ENCODE results near the gene FCAR. TPM values are rescaled to one million over a fixed set of nuclear protein-coding genes. Genes with fewer than 3 reads are reported as not detected.
"Not testable (repeated sequence)": the region's sequence is repeated elsewhere in the genome, so short reads cannot be mapped to it uniquely, and the experiment has no call there.

Gene FCAR
- not detected for polyA plus RNA-seq (2012; ENCODE audit: insufficient read length, low read depth)

DNA sequence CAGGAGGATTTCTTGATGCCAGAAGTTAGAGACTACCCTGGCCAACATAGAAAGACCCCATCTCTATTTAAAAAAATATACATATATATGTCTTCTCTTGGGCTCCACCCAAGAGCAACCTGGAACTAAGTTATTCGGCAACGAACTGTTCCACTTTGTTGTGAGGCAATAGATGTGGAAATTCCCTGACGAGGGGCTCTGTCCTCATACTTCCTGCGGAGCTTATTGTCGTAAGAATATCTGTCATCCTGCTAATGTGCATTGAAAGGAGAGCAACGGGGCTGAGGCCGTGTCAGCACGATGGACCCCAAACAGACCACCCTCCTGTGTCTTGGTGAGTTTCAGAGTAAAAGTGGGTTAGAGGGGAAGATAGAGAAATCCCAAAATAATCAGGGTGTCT lies at the start of gene FCAR:
Gene FCAR, plus strand, starts transcription at position 246 of the 400 bp plus-strand sequence. Its CDS starts 55 bp downstream, at position 301.
- TF ChIP-seq POLR2AphosphoS5 (IDR thresholded peaks at IDR 0.05; ENCODE audit: low read depth, low read length) (no peak), REST (IDR thresholded peaks at IDR 0.05; ENCODE audit: insufficient read depth in 1 of 2, low read depth in 2 of 2, low read length in 2 of 2) (no peak), FOXP2 (optimal IDR thresholded peaks at IDR 0.05; ENCODE audit: borderline replicate concordance, extremely low read depth, extremely low read length, insufficient read depth) (no peak), SIN3A (IDR thresholded peaks at IDR 0.05; ENCODE audit: borderline replicate concordance, insufficient read depth, low read length) (no peak), TAF1 (IDR thresholded peaks at IDR 0.05; ENCODE audit: borderline replicate concordance, insufficient read depth, low read length) (no peak)

GRCh38 chr19:54832496-54832895 lies 41.5 kb upstream of the FCAR start, which contains the start of gene KIR2DS4:
KIR2DS4 (plus strand) TSS chr19:54832676.
- TF ChIP-seq SIN3A (IDR thresholded peaks at IDR 0.05; ENCODE audit: borderline replicate concordance, insufficient read depth, low read length); FOXP2 (optimal IDR thresholded peaks at IDR 0.05; ENCODE audit: borderline replicate concordance, extremely low read depth, extremely low read length, insufficient read depth); POLR2AphosphoS5 (IDR thresholded peaks at IDR 0.05; ENCODE audit: low read depth, low read length): not testable (repeated sequence)

- TF ChIP-seq SIN3A (IDR thresholded peaks at IDR 0.05; ENCODE audit: borderline replicate concordance, insufficient read depth, low read length); TAF1 (IDR thresholded peaks at IDR 0.05; ENCODE audit: borderline replicate concordance, insufficient read depth, low read length); POLR2AphosphoS5 (IDR thresholded peaks at IDR 0.05; ENCODE audit: low read depth, low read length): not testable (repeated sequence)
Measured at GRCh38 chr19:54850061-54850640, 23.9 kb upstream of the FCAR start, which contains the start of gene KIR3DL2. KIR3DL2 (plus strand) TSS chr19:54850443; CDS start chr19:54850476, 33 bp downstream.

- TF ChIP-seq POLR2AphosphoS5 (IDR thresholded peaks at IDR 0.05; ENCODE audit: low read depth, low read length) (no peak), SIN3A (IDR thresholded peaks at IDR 0.05; ENCODE audit: borderline replicate concordance, insufficient read depth, low read length) (no peak), FOXP2 (optimal IDR thresholded peaks at IDR 0.05; ENCODE audit: borderline replicate concordance, extremely low read depth, extremely low read length, insufficient read depth) (no peak), TAF1 (IDR thresholded peaks at IDR 0.05; ENCODE audit: borderline replicate concordance, insufficient read depth, low read length) (no peak), REST (IDR thresholded peaks at IDR 0.05; ENCODE audit: insufficient read depth in 1 of 2, low read depth in 2 of 2, low read length in 2 of 2) (no peak)
Measured at GRCh38 chr19:54850930-54851329, 23.1 kb upstream of the FCAR start.

- no peak for TF ChIP-seq SIN3A (IDR thresholded peaks at IDR 0.05; ENCODE audit: borderline replicate concordance, insufficient read depth, low read length)
- TF ChIP-seq REST (IDR thresholded peaks at IDR 0.05; ENCODE audit: insufficient read depth in 1 of 2, low read depth in 2 of 2, low read length in 2 of 2): no peak
- no peak for TF ChIP-seq POLR2AphosphoS5 (IDR thresholded peaks at IDR 0.05; ENCODE audit: low read depth, low read length)
- no peak for TF ChIP-seq TAF1 (IDR thresholded peaks at IDR 0.05; ENCODE audit: borderline replicate concordance, insufficient read depth, low read length)
- TF ChIP-seq FOXP2 (optimal IDR thresholded peaks at IDR 0.05; ENCODE audit: borderline replicate concordance, extremely low read depth, extremely low read length, insufficient read depth): no peak
Measured at GRCh38 chr19:54851353-54851752, 22.7 kb upstream of the FCAR start.

- TF ChIP-seq REST (IDR thresholded peaks at IDR 0.05; ENCODE audit: insufficient read depth in 1 of 2, low read depth in 2 of 2, low read length in 2 of 2): no peak
- no peak for TF ChIP-seq POLR2AphosphoS5 (IDR thresholded peaks at IDR 0.05; ENCODE audit: low read depth, low read length)
- TF ChIP-seq TAF1 (IDR thresholded peaks at IDR 0.05; ENCODE audit: borderline replicate concordance, insufficient read depth, low read length): no peak
- no peak for TF ChIP-seq FOXP2 (optimal IDR thresholded peaks at IDR 0.05; ENCODE audit: borderline replicate concordance, extremely low read depth, extremely low read length, insufficient read depth)
- no peak for TF ChIP-seq SIN3A (IDR thresholded peaks at IDR 0.05; ENCODE audit: borderline replicate concordance, insufficient read depth, low read length)
Measured at GRCh38 chr19:54871696-54872095, 2.3 kb upstream of the FCAR start.
